OCI-LY1 (cell line): ENCODE measurements around the gene AP3B2.

Source experiments
- H2AFZ ChIP-seq: fragments of 200-600 bp; sonication (generic), shearing (Covaris generic); 2 replicates; pipeline ENCODE4 v1.6.0; 2014; ENCODE audit warnings: antibody characterized with exemption, mild to moderate bottlenecking, low read length
- H3F3A ChIP-seq: fragments of 200-600 bp; sonication (generic), shearing (Covaris generic); 2 replicates; pipeline ENCODE4 v1.6.0; 2014; ENCODE audit warnings: mild to moderate bottlenecking, antibody characterized with exemption, low read length, moderate library complexity; ENCODE audit not compliant: insufficient read depth
- H3K27ac ChIP-seq: fragments of 200-600 bp; sonication (generic); 2 replicates; pipeline ENCODE4 v1.5.1; 2014; ENCODE audit warnings: low read length, mixed run types, mild to moderate bottlenecking, low read depth; ENCODE audit not compliant: poor library complexity, severe bottlenecking
- H3K27me3 ChIP-seq: fragments of 200-600 bp; sonication (generic); 2 replicates; pipeline ENCODE4 v1.6.0; 2014; ENCODE audit warnings: antibody characterized with exemption, mild to moderate bottlenecking, low read length, moderate library complexity; ENCODE audit not compliant: insufficient read depth
- H3K36me3 ChIP-seq: fragments of 200-600 bp; sonication (generic); 2 replicates; pipeline ENCODE4 v1.6.1; 2014; ENCODE audit warnings: mild to moderate bottlenecking, antibody characterized with exemption, low read length, moderate library complexity, mixed read lengths; ENCODE audit not compliant: insufficient read depth
- H3K4me1 ChIP-seq: fragments of 200-600 bp; sonication (generic); 2 replicates; pipeline ENCODE4 v1.5.1; 2014; ENCODE audit warnings: mild to moderate bottlenecking, low read length, moderate library complexity; ENCODE audit not compliant: insufficient read depth, severe bottlenecking
- H3K4me2 ChIP-seq: fragments of 200-600 bp; sonication (generic), shearing (Covaris generic); 2 replicates; pipeline ENCODE4 v1.6.1; 2014; ENCODE audit warnings: low read length
- H3K4me3 ChIP-seq: fragments of 200-600 bp; sonication (generic); 2 replicates; pipeline ENCODE4 v1.5.1; 2014; ENCODE audit warnings: low read length, low read depth, mild to moderate bottlenecking, mixed read lengths; ENCODE audit not compliant: poor library complexity, severe bottlenecking
- H3K79me2 ChIP-seq: fragments of 200-600 bp; shearing (Covaris generic); 2 replicates; pipeline ENCODE4 v1.6.1; 2016; ENCODE audit warnings: mixed run types, low read length, mixed read lengths; ENCODE audit not compliant: insufficient read depth
- H3K9ac ChIP-seq: fragments of 200-600 bp; sonication (generic), shearing (Covaris generic); 2 replicates; pipeline ENCODE4 v1.6.1; 2014; ENCODE audit warnings: mild to moderate bottlenecking, low read length, mixed read lengths
- H3K9me2 ChIP-seq: fragments of 200-600 bp; sonication (generic), shearing (Covaris generic); 2 replicates; pipeline ENCODE4 v1.6.1; 2014; ENCODE audit warnings: low read depth, mild to moderate bottlenecking, low read length, mixed read lengths
- H3K9me3 ChIP-seq: fragments of 200-600 bp; shearing (Covaris generic); 2 replicates; pipeline ENCODE4 v1.6.1; 2014; ENCODE audit warnings: low read length, mixed read lengths
- H4K20me1 ChIP-seq: fragments of 200-600 bp; sonication (generic), shearing (Covaris generic); 2 replicates; pipeline ENCODE4 v1.6.0; 2016; ENCODE audit warnings: mild to moderate bottlenecking, low read length; ENCODE audit not compliant: insufficient read depth
- CTCF ChIP-seq: fragments of 200-600 bp; sonication (generic), shearing (Covaris generic); IDR thresholded peaks from 2 replicates; pipeline ENCODE4 v1.5.1; 2017; ENCODE audit warnings: mild to moderate bottlenecking, antibody characterized with exemption, low read length, moderate library complexity, mixed read lengths
- EZH2 ChIP-seq: fragments of 200-600 bp; sonication (generic), shearing (Covaris generic); IDR thresholded peaks from 2 replicates; pipeline ENCODE4 v1.8.0; 2017; ENCODE audit warnings: borderline replicate concordance, mixed run types, mild to moderate bottlenecking, antibody characterized with exemption, low read length, moderate library complexity, mixed read lengths

AP3B2 gene

GRCh38 chr15:82677720-82678323 lies 31.9 kb downstream of the AP3B2 start:
- TF ChIP-seq EZH2: no peak
- no peak for TF ChIP-seq CTCF

GRCh38 chr15:82674873-82675272 lies 34.8 kb downstream of the AP3B2 start:
- Histone ChIP-seq H4K20me1 (no peaks in the 10 kb centered on the region), H3K4me1 (peaks cover under 1% of the 10 kb centered on the region), H3K27ac (no peak overlapping the region), H3K36me3 (no peaks in the 10 kb centered on the region), H3K4me2 (no peak overlapping the region), H3K79me2 (no peaks in the 10 kb centered on the region), H2AFZ (no peak overlapping the region), H3K9me3 (no peaks in the 10 kb centered on the region), H3F3A (no peaks in the 10 kb centered on the region), H3K27me3 (no peaks in the 10 kb centered on the region), H3K9ac (no peak overlapping the region), H3K4me3 (no peak overlapping the region), H3K9me2 (no peaks in the 10 kb centered on the region)
- TF ChIP-seq CTCF (no peak), EZH2 (no peak)

More at GRCh38 chr15:82677720-82678323, 31.9 kb downstream of the AP3B2 start:
- Histone ChIP-seq H3K4me2 (no peak overlapping the region), H3K9me2 (no peaks in the 10 kb centered on the region), H3K4me3 (no peak overlapping the region), H3K36me3 (no peaks in the 10 kb centered on the region), H3F3A (no peaks in the 10 kb centered on the region), H3K9ac (no peak overlapping the region), H3K9me3 (no peaks in the 10 kb centered on the region), H4K20me1 (no peaks in the 10 kb centered on the region), H3K79me2 (no peaks in the 10 kb centered on the region), H2AFZ (no peak overlapping the region), H3K27me3 (no peaks in the 10 kb centered on the region), H3K4me1 (peaks cover 10% of the 10 kb centered on the region), H3K27ac (no peak overlapping the region)

GRCh38 chr15:82670699-82671098 lies 39.0 kb downstream of the AP3B2 start:
- no peaks in the 10 kb centered on the region for H3K36me3 ChIP-seq
- H3K9me2 ChIP-seq: no peaks in the 10 kb centered on the region
- no peaks in the 10 kb centered on the region for H3K9me3 ChIP-seq
- H2AFZ ChIP-seq: no peak overlapping the region
- H3F3A ChIP-seq: no peaks in the 10 kb centered on the region
- TF ChIP-seq CTCF: no peak
- TF ChIP-seq EZH2: no peak
- H3K4me2 ChIP-seq: no peak overlapping the region
- H3K27me3 ChIP-seq: no peaks in the 10 kb centered on the region
- H3K27ac ChIP-seq: no peak overlapping the region
- no peaks in the 10 kb centered on the region for H3K4me1 ChIP-seq
- no peaks in the 10 kb centered on the region for H3K79me2 ChIP-seq
- H4K20me1 ChIP-seq: no peaks in the 10 kb centered on the region
- no peak overlapping the region for H3K9ac ChIP-seq
- H3K4me3 ChIP-seq: no peak overlapping the region
